ENCODE results near the gene ATAD5.

DNA sequence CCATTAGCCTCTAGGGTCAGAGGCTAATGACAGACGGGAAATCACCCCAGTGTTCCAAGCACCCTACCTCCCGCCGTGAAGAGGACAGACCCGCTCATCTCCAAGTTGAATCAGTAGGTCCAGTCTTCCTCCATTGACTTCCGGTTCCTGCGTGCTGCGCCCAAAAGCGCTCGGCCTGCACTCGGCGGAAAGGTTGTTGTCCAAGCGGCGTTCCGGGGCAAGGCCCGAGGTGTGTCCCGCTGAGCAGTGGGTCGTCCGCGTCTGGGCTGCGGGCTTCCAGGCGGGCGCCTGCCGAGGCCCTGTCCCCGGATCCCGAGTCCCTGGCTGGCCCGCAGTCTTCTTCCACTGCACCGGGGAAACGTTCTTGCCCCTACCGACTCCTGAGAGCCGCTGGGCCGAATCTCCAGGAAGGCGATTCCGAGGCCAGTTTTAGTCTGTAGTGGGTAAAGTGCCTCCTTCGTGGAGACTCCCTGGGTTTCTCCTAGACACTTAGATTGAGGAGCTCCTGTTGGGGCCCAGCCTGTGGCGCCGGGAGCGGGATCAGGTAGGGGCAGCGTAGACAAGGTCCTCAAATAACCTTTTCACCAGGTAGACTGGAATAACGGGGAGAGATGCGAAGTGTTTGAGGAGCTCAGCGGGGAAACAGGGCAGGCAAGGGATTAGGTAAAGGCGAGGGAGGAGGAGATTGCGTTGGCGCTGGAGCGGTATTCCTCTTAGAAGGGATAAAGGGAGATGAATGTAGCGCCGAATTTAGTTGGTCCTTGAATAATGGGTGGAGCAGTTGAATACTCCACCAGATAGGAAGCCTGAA, 74.5 kb downstream of the ATAD5 start, which contains the start of gene TEFM:
- TF ChIP-seq, protein P1, sequence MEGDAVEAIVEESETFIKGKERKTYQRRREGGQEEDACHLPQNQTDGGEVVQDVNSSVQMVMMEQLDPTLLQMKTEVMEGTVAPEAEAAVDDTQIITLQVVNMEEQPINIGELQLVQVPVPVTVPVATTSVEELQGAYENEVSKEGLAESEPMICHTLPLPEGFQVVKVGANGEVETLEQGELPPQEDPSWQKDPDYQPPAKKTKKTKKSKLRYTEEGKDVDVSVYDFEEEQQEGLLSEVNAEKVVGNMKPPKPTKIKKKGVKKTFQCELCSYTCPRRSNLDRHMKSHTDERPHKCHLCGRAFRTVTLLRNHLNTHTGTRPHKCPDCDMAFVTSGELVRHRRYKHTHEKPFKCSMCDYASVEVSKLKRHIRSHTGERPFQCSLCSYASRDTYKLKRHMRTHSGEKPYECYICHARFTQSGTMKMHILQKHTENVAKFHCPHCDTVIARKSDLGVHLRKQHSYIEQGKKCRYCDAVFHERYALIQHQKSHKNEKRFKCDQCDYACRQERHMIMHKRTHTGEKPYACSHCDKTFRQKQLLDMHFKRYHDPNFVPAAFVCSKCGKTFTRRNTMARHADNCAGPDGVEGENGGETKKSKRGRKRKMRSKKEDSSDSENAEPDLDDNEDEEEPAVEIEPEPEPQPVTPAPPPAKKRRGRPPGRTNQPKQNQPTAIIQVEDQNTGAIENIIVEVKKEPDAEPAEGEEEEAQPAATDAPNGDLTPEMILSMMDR (conservative IDR thresholded peaks at IDR 0.05), result no peak
- no peak for TF ChIP-seq EZH2 (IDR thresholded peaks at IDR 0.05; ENCODE audit: low read depth)

Measured in PC-9 (cell line).